HG03521 (cell line): Measurements from ENCODE around the gene NTRK2.

Experiments used
- ATAC-seq: cut with Tn5 transposase; IDR thresholded peaks from one replicate; pipeline ENCODE4 v1.9.1; 2021; ENCODE audit warnings: mild to moderate bottlenecking, moderate library complexity; ENCODE audit not compliant: unreplicated experiment

NTRK2 gene

GRCh38 chr9:84669288-84670137, at the start of gene NTRK2:
TSS of gene NTRK2 (plus strand) at chr9:84669729. CDS start at chr9:84670749, 1,020 bp downstream.
- ATAC-seq: peak; percentile 44

GRCh38 chr9:84620338-84620737, 49.2 kb upstream of the NTRK2 start:
- ATAC-seq: no peak

GRCh38 chr9:84621811-84622210, 47.7 kb upstream of the NTRK2 start:
- no peak for ATAC-seq

GRCh38 chr9:84622981-84623380, 46.5 kb upstream of the NTRK2 start:
- ATAC-seq: no peak

- no peak for ATAC-seq
Measured at GRCh38 chr9:84636436-84636835, 33.1 kb upstream of the NTRK2 start.

- ATAC-seq: no peak
Measured at GRCh38 chr9:84642553-84643141, 26.9 kb upstream of the NTRK2 start.

- no peak for ATAC-seq
Measured at GRCh38 chr9:84647699-84648098, 21.8 kb upstream of the NTRK2 start.

GRCh38 chr9:84652496-84653120, 16.9 kb upstream of the NTRK2 start:
- ATAC-seq: no peak

GRCh38 chr9:84655447-84655846, 14.1 kb upstream of the NTRK2 start:
- no peak for ATAC-seq

GRCh38 chr9:84659313-84659712, 10.2 kb upstream of the NTRK2 start:
- no peak for ATAC-seq

- ATAC-seq: no peak
Measured at GRCh38 chr9:84659773-84660172, 9.8 kb upstream of the NTRK2 start.

GRCh38 chr9:84667571-84668195, 1.8 kb upstream of the NTRK2 start:
- ATAC-seq: peak; percentile 34

GRCh38 chr9:84668196-84669012, 1.1 kb upstream of the NTRK2 start:
- ATAC-seq: peak; percentile 58

GRCh38 chr9:84669013-84669287, 579 bp upstream of the NTRK2 start:
- ATAC-seq: no peak

GRCh38 chr9:84670138-84671041, 861 bp downstream of the NTRK2 start:
- no peak for ATAC-seq

GRCh38 chr9:84671586-84672521, 2.3 kb downstream of the NTRK2 start:
- no peak for ATAC-seq

- ATAC-seq: no peak
Measured at GRCh38 chr9:84673806-84674205, 4.3 kb downstream of the NTRK2 start.

- ATAC-seq: no peak
Measured at GRCh38 chr9:84677080-84677479, 7.6 kb downstream of the NTRK2 start.

- no peak for ATAC-seq
Measured at GRCh38 chr9:84679571-84679970, 10.0 kb downstream of the NTRK2 start.
